Measurements from ENCODE around the gene CCDC66.
A peak's percentile ranks its signal among the peaks of the same experiment; 100 is the strongest.

The CCDC66 gene

GRCh38 chr3:56610669-56611335 lies 53.8 kb downstream of the CCDC66 start:
- no peak for TF ChIP-seq CTCF (conservative IDR thresholded peaks at IDR 0.05; ENCODE audit: low read length)
- H3K4me3 ChIP-seq (ENCODE audit: low read length): no peak overlapping the region
- no peak for DNase-seq (ENCODE audit: low read depth)

GRCh38 chr3:56611364-56611763 lies 54.4 kb downstream of the CCDC66 start:
- no peak for TF ChIP-seq CTCF (conservative IDR thresholded peaks at IDR 0.05; ENCODE audit: low read length)
- H3K4me3 ChIP-seq (ENCODE audit: low read length): no peak overlapping the region
- no peak for DNase-seq (ENCODE audit: low read depth)

- DNase-seq (ENCODE audit: low read depth): no peak
- no peak overlapping the region for H3K4me3 ChIP-seq (ENCODE audit: low read length)
- TF ChIP-seq CTCF (conservative IDR thresholded peaks at IDR 0.05; ENCODE audit: low read length): no peak
Measured at GRCh38 chr3:56612146-56612545, 55.2 kb downstream of the CCDC66 start.

- H3K4me3 ChIP-seq (ENCODE audit: low read length): no peak overlapping the region
- no peak for TF ChIP-seq CTCF (conservative IDR thresholded peaks at IDR 0.05; ENCODE audit: low read length)
- DNase-seq (ENCODE audit: low read depth): no peak
Measured at GRCh38 chr3:56613016-56613415, 56.0 kb downstream of the CCDC66 start.

- H3K4me3 ChIP-seq (ENCODE audit: low read length): no peak overlapping the region
Measured at GRCh38 chr3:56616478-56617006, 59.6 kb downstream of the CCDC66 start.

GRCh38 chr3:56620371-56620770 lies 63.4 kb downstream of the CCDC66 start:
- H3K4me3 ChIP-seq (ENCODE audit: low read length): no peak overlapping the region
- DNase-seq (ENCODE audit: low read depth): peak; percentile 8

More at GRCh38 chr3:56616478-56617006, 59.6 kb downstream of the CCDC66 start:
- TF ChIP-seq CTCF (conservative IDR thresholded peaks at IDR 0.05; ENCODE audit: low read length): no peak
- no peak for DNase-seq (ENCODE audit: low read depth)

More at GRCh38 chr3:56620371-56620770, 63.4 kb downstream of the CCDC66 start:
- no peak for TF ChIP-seq CTCF (conservative IDR thresholded peaks at IDR 0.05; ENCODE audit: low read length)

Measured in AG10803 (cell line).